Central memory CD8-positive, alpha-beta T cell (primary cell): Measurements from ENCODE around the gene PPP6C.

Experiments used
- ATAC-seq: fragments of 150-1000 bp; cut with Tn5 transposase; replicated peaks from 2 replicates; pipeline ENCODE4 v1.10.0; 2022; ENCODE audit warnings: mild to moderate bottlenecking, moderate FRiP score, moderate number of reproducible peaks; ENCODE audit not compliant: poor library complexity, severe bottlenecking; ENCODE audit errors: extremely low read depth
- DNase-seq, 2 donors: peaks; one replicate each; pipeline ENCODE4 v3.0.0; 2021; ENCODE audit warnings: low spot score in 2 of 2
- H3K27ac Mint-ChIP-seq: one replicate; pipeline ENCODE4 v1.8.0; 2022; ENCODE audit warnings: low read depth, mild to moderate bottlenecking, moderate library complexity, mixed read lengths
- H3K27me3 Mint-ChIP-seq: one replicate; pipeline ENCODE4 v1.8.0; 2022; ENCODE audit warnings: mixed read lengths
- H3K36me3 Mint-ChIP-seq: one replicate; pipeline ENCODE4 v1.8.0; 2022; ENCODE audit warnings: mild to moderate bottlenecking, moderate library complexity, mixed read lengths; ENCODE audit not compliant: insufficient read depth
- H3K4me1 Mint-ChIP-seq: one replicate; pipeline ENCODE4 v1.8.0; 2022; ENCODE audit warnings: mixed read lengths
- H3K4me3 Mint-ChIP-seq: one replicate; pipeline ENCODE4 v1.8.0; 2022; ENCODE audit warnings: mild to moderate bottlenecking, moderate library complexity, mixed read lengths
- H3K9me3 Mint-ChIP-seq: one replicate; pipeline ENCODE4 v1.8.0; 2022; ENCODE audit warnings: mixed read lengths

Gene PPP6C

GRCh38 chr9:125145425-125145824 is 44.2 kb downstream of the PPP6C start:
- DNase-seq = no peak
- Mint-ChIP-seq H3K27ac (no peak overlapping the region), H3K4me3 (no peak overlapping the region), H3K36me3 (peaks cover 16% of the 10 kb centered on the region), H3K27me3 (no peaks in the 10 kb centered on the region), H3K9me3 (no peaks in the 10 kb centered on the region), H3K4me1 (peaks cover 26% of the 10 kb centered on the region)
- no peak for ATAC-seq

- Mint-ChIP-seq H3K36me3 (peaks cover 8% of the 10 kb centered on the region), H3K4me3 (peak within 1 kb of the TSS; percentile 97), H3K4me1 (peaks cover 37% of the 10 kb centered on the region), H3K27ac (peak within 1 kb of the TSS; percentile 85), H3K27me3 (no peaks in the 10 kb centered on the region), H3K9me3 (no peaks in the 10 kb centered on the region)
- peak; percentile 96 to 98 for DNase-seq
- ATAC-seq = peak; percentile 100
Measured at GRCh38 chr9:125143377-125144090, 46.1 kb downstream of the PPP6C start, which contains the start of gene SCAI. SCAI (minus strand) TSS chr9:125143528; CDS start chr9:125143437, 91 bp downstream.

- no peaks in the 10 kb centered on the region for H3K27me3 Mint-ChIP-seq
- H3K27ac Mint-ChIP-seq = peak overlapping the region; percentile 85
- ATAC-seq (peak; percentile 8), DNase-seq (no peak)
- peaks cover 8% of the 10 kb centered on the region for H3K36me3 Mint-ChIP-seq
- H3K4me3 Mint-ChIP-seq = peak overlapping the region; percentile 97
- H3K4me1 Mint-ChIP-seq = peaks cover 40% of the 10 kb centered on the region
- H3K9me3 Mint-ChIP-seq = no peaks in the 10 kb centered on the region
Measured at GRCh38 chr9:125142560-125143376, 46.8 kb downstream of the PPP6C start.

DNA sequence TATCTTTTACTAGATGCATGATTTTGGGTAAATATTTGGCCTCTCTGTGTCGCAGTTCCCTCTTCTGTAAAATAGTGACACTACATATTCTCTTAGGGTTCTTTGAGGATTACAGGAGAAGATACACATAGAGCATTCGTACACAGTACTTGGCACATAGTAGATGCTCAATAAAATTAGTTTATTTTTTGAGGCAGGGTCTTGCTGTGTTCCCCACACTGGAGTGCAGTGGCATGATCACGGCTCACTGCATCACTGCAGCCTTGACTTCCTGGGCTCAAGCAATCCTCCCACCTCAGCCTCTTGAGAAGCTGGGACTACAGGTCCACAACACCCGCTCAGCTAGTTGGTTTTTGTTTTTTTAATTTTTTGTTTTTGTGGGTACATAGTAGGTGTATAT is 47.9 kb downstream of the PPP6C start:
- peak overlapping the region; percentile 97 for H3K4me3 Mint-ChIP-seq
- DNase-seq (no peak), ATAC-seq (no peak)
- no peaks in the 10 kb centered on the region for H3K9me3 Mint-ChIP-seq
- no peaks in the 10 kb centered on the region for H3K27me3 Mint-ChIP-seq
- peaks cover 41% of the 10 kb centered on the region for H3K4me1 Mint-ChIP-seq
- H3K27ac Mint-ChIP-seq = no peak overlapping the region
- peaks cover 6% of the 10 kb centered on the region for H3K36me3 Mint-ChIP-seq

GRCh38 chr9:125141251-125141650 is 48.4 kb downstream of the PPP6C start:
- H3K4me1 Mint-ChIP-seq = peaks cover 41% of the 10 kb centered on the region
- peaks cover 6% of the 10 kb centered on the region for H3K36me3 Mint-ChIP-seq
- H3K27me3 Mint-ChIP-seq = no peaks in the 10 kb centered on the region
- H3K4me3 Mint-ChIP-seq = no peak overlapping the region
- no peak for ATAC-seq
- no peak for DNase-seq
- no peaks in the 10 kb centered on the region for H3K9me3 Mint-ChIP-seq
- H3K27ac Mint-ChIP-seq = no peak overlapping the region

GRCh38 chr9:125140576-125140975 is 49.0 kb downstream of the PPP6C start:
- H3K36me3 Mint-ChIP-seq = peaks cover 6% of the 10 kb centered on the region
- no peaks in the 10 kb centered on the region for H3K27me3 Mint-ChIP-seq
- peaks cover 41% of the 10 kb centered on the region for H3K4me1 Mint-ChIP-seq
- no peak for DNase-seq
- no peak overlapping the region for H3K4me3 Mint-ChIP-seq
- no peak overlapping the region for H3K27ac Mint-ChIP-seq
- H3K9me3 Mint-ChIP-seq = no peaks in the 10 kb centered on the region
- ATAC-seq = no peak

DNA sequence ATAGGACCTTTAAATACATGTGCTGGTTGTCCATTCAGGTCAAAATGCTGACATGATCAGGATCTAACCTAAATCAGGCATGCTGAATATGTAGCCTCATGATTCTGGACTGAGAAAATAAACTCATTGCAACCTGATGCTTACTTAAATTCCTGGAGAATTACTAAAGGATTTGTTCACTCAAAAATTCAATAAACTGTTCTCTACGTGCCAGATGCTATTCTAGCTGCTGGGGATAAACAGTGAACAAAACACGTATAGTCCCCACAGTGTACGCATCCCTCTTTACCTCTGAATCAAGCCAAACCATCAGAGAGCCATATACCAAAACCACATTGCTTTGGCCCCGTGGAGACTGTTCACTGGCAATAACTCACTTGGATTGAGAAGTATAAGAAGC is 52.4 kb downstream of the PPP6C start:
- Mint-ChIP-seq H3K9me3 (no peaks in the 10 kb centered on the region), H3K36me3 (peaks cover 2% of the 10 kb centered on the region), H3K27me3 (no peaks in the 10 kb centered on the region), H3K27ac (no peak overlapping the region), H3K4me1 (peaks cover 38% of the 10 kb centered on the region), H3K4me3 (no peak overlapping the region)
- DNase-seq = no peak
- ATAC-seq = no peak

DNA sequence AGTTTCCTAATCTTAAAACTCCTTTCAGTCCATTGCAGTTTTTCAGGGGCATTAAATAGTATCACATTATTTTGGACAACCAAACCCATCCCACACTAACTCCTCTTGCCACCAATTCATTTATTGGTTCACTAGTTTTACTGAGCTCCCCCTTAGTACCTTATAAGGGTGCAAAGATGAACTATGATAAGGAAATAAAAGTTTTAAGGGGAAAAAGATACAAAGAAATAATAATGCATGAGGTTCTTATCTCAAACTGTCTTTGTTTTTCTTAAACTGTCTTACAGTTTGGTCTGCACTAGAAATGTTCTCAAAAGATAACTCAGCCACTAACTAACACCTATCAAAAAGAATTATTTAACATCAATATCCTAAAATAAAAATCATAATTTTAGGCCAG is 54.6 kb downstream of the PPP6C start:
- Mint-ChIP-seq H3K4me3 (no peak overlapping the region), H3K27me3 (no peaks in the 10 kb centered on the region), H3K27ac (no peak overlapping the region), H3K9me3 (no peaks in the 10 kb centered on the region), H3K4me1 (peaks cover 28% of the 10 kb centered on the region), H3K36me3 (no peaks in the 10 kb centered on the region)
- ATAC-seq (no peak), DNase-seq (no peak)

DNA sequence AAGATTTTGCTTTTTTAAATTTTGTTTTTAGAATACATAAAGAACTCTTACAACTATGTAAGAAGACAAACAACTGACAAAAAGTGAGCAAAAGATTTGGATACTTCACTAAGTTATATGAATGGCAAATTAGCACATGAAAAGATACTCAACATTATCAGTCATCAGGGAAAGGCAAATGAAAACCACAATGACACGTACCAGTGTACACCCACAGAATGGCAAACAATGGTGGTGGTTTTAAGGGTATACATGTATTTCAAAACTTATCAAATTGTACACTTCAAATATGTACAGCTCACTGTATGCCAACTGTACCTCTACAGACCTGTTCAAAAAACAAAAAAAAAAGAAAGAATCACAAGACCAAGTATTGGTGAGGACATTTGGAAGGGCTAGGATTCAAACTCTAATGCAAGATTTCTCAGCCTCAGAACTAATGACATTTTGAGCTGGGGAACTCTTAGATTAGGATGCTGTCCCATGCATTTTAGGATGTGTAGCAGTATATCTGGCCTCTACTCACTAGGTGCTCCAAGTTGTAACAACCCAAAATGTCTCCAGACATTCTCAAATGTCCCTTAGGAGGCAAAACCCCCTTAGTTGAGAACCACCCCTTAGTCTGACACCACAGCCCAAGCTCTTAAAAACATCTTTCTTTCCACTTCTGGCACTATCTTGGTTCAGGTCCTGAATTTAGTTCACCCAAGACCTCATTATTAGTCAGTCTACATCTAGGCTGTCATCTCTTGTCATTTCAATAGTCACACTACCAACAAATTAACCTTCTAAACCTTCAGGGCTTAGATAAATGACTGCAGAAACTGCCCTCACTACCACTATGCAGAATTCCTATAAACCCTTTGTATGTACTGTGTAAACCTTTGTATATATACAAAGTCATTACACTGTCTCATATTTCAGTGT is 55.9 kb downstream of the PPP6C start:
- ATAC-seq = no peak
- peaks cover 17% of the 10 kb centered on the region for H3K4me1 Mint-ChIP-seq
- DNase-seq = no peak
- H3K27ac Mint-ChIP-seq = no peak overlapping the region
- no peak overlapping the region for H3K4me3 Mint-ChIP-seq
- no peaks in the 10 kb centered on the region for H3K36me3 Mint-ChIP-seq
- H3K9me3 Mint-ChIP-seq = no peaks in the 10 kb centered on the region
- no peaks in the 10 kb centered on the region for H3K27me3 Mint-ChIP-seq

DNA sequence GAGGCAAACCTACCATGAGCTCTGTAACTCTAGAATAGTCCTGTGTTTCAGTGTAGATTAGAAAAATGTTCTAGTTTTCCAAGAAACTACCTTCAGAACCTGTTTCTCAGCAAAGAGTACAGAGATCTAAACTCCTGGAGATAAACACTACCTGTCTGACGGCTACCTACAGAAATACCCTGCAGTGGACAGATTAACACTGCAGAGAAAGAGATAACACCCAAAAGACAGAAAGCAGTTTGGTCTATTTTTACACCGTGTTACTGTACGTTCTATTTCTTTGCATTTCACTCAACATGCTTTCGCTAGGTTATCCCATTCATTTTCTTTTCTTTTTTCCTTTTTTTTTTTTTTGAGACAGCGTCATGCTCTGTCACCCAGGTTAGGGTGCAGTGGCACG is 57.8 kb downstream of the PPP6C start:
- no peak overlapping the region for H3K27ac Mint-ChIP-seq
- no peaks in the 10 kb centered on the region for H3K9me3 Mint-ChIP-seq
- H3K4me3 Mint-ChIP-seq = no peak overlapping the region
- no peaks in the 10 kb centered on the region for H3K27me3 Mint-ChIP-seq
- ATAC-seq = no peak
- peaks cover 17% of the 10 kb centered on the region for H3K4me1 Mint-ChIP-seq
- no peak for DNase-seq
- no peaks in the 10 kb centered on the region for H3K36me3 Mint-ChIP-seq

DNA sequence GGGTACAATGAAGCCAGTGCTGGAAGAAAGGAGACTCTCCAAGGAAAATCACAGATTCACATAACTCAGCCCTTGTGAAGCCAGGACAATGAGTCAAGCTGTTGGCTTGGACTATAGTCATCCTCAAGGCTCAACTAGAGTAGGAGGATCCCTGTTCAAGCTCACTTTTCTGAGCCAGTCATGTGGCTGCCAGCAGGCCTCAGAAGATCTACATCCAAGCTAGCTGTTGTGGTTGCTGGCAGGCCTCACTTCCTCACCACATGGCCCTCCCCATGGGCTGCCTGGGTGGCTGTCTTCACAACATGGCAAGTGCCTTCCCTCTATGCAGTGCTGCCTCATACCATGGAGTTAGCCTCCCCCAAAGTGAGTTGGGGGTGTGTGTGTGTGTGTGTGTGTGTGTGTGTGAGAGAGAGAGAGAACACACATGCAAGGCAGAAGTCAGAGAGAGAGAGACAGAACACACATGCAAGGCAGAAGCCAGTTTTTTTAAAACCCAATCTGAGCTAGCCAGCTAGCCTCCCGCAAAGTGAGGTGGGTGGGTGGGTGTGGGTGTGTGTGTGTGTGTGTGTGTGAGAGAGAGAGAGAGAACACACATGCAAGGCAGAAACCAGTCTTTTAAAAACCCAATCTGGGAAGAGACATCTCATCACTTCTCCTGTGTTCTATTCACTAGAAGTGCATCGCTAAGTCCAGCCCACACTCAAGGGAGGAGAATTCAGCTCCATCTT is 63.4 kb downstream of the PPP6C start:
- Mint-ChIP-seq H3K9me3 (no peaks in the 10 kb centered on the region), H3K27ac (peak overlapping the region; percentile 88), H3K4me1 (peaks cover 26% of the 10 kb centered on the region), H3K27me3 (no peaks in the 10 kb centered on the region), H3K4me3 (peak overlapping the region; percentile 69), H3K36me3 (peaks cover 7% of the 10 kb centered on the region)
- DNase-seq = peak; percentile 53 to 82
- peak; percentile 100 for ATAC-seq

DNA sequence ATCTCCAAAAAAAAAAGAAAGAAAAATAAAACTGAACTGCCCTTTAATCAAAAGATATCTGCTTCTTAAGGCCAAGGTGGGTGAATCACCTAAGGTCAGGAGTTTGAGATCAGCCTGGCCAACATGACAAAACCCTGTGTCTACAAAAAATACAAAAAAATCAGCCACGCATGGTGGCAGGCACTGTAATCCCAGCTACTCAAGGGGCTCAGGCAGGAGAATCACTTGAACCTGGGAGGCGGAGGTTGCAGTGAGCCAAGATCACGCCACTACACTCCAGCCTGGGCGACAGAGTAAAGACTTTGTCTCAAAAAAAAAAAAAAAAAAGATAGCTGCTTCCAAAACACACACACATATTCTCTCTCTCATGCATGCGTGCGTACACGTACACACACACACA is 64.1 kb downstream of the PPP6C start:
- peak overlapping the region; percentile 88 for H3K27ac Mint-ChIP-seq
- ATAC-seq (no peak), DNase-seq (no peak)
- peaks cover 7% of the 10 kb centered on the region for H3K36me3 Mint-ChIP-seq
- no peaks in the 10 kb centered on the region for H3K9me3 Mint-ChIP-seq
- H3K4me1 Mint-ChIP-seq = peaks cover 33% of the 10 kb centered on the region
- H3K4me3 Mint-ChIP-seq = peak overlapping the region; percentile 69
- H3K27me3 Mint-ChIP-seq = no peaks in the 10 kb centered on the region
